Loucy (cell line): ENCODE measurements around the gene CPED1.
"Not testable (repeated sequence)": the region's sequence is repeated elsewhere in the genome, so short reads cannot be mapped to it uniquely, and the experiment has no call there.

Experiments used
- H2AFZ ChIP-seq: fragments of 200-600 bp; sonication (generic); 2 replicates; pipeline ENCODE4 v1.6.0; 2016; ENCODE audit warnings: antibody characterized with exemption, mild to moderate bottlenecking, low read length, moderate library complexity
- H3F3A ChIP-seq: fragments of 200-600 bp; 2 replicates; pipeline ENCODE4 v1.6.0; 2016; ENCODE audit warnings: antibody characterized with exemption, low read depth, mild to moderate bottlenecking
- H3K27me3 ChIP-seq: fragments of 200-600 bp; sonication (generic); 2 replicates; pipeline ENCODE4 v1.6.1; 2014; ENCODE audit warnings: low read length, mild to moderate bottlenecking; ENCODE audit not compliant: insufficient read depth, poor library complexity, severe bottlenecking
- H3K36me3 ChIP-seq: fragments of 200-600 bp; sonication (generic); 2 replicates; pipeline ENCODE4 v1.6.1; 2016; ENCODE audit warnings: low read length; ENCODE audit not compliant: insufficient read depth
- H3K4me1 ChIP-seq: fragments of 200-600 bp; sonication (generic); 2 replicates; pipeline ENCODE4 v1.5.1; 2014; ENCODE audit warnings: low read length, mild to moderate bottlenecking; ENCODE audit not compliant: insufficient read depth, poor library complexity, severe bottlenecking
- H3K4me2 ChIP-seq: fragments of 200-600 bp; sonication (generic); 2 replicates; pipeline ENCODE4 v1.6.0; 2014; ENCODE audit warnings: antibody characterized with exemption, low read length, low read depth, mild to moderate bottlenecking; ENCODE audit not compliant: poor library complexity, severe bottlenecking
- H3K4me3 ChIP-seq: fragments of 200-600 bp; sonication (generic); 2 replicates; pipeline ENCODE4 v1.5.1; 2014; ENCODE audit warnings: low read length, mild to moderate bottlenecking, mixed read lengths; ENCODE audit not compliant: poor library complexity, severe bottlenecking
- H3K79me2 ChIP-seq: fragments of 200-600 bp; sonication (generic); 2 replicates; pipeline ENCODE4 v1.6.1; 2014; ENCODE audit warnings: low read length; ENCODE audit not compliant: insufficient read depth
- H3K9ac ChIP-seq: fragments of 200-600 bp; sonication (generic); 2 replicates; pipeline ENCODE4 v1.6.0; 2014; ENCODE audit warnings: mild to moderate bottlenecking, low read depth, low read length, moderate library complexity; ENCODE audit not compliant: poor library complexity, severe bottlenecking
- H3K9me2 ChIP-seq: fragments of 200-600 bp; sonication (generic); replicated peaks from 2 replicates; pipeline ENCODE4 v1.6.1; 2016; ENCODE audit warnings: low read depth, low read length, mixed read lengths
- H3K9me3 ChIP-seq: fragments of 200-600 bp; sonication (generic); 2 replicates; pipeline ENCODE4 v1.6.1; 2014; ENCODE audit warnings: mild to moderate bottlenecking, antibody characterized with exemption, low read length, low read depth; ENCODE audit not compliant: insufficient read depth
- H4K20me1 ChIP-seq: fragments of 200-600 bp; sonication (generic); 2 replicates; pipeline ENCODE4 v1.6.0; 2014; ENCODE audit warnings: antibody characterized with exemption, low read length, mild to moderate bottlenecking; ENCODE audit not compliant: insufficient read depth, poor library complexity, severe bottlenecking
- CTCF ChIP-seq: fragments of 200-600 bp; sonication (generic); conservative IDR thresholded peaks from 2 replicates; pipeline ENCODE4 v1.5.1; 2014; ENCODE audit warnings: mild to moderate bottlenecking, antibody characterized with exemption, low read length
- EZH2phosphoT487 ChIP-seq: fragments of 200-600 bp; IDR thresholded peaks from 2 replicates; pipeline ENCODE4 v1.6.1; 2018; ENCODE audit warnings: antibody characterized with exemption, mild to moderate bottlenecking, moderate library complexity, borderline replicate concordance

CPED1 gene

GRCh38 chr7:121182281-121182680 lies 193.8 kb downstream of the CPED1 start:
- TF ChIP-seq CTCF (no peak), EZH2phosphoT487 (no peak)
- H3K79me2 ChIP-seq = no peaks in the 10 kb centered on the region
- H3K9me3 ChIP-seq = no peaks in the 10 kb centered on the region
- no peaks in the 10 kb centered on the region for H3K9me2 ChIP-seq
- no peak overlapping the region for H3K4me3 ChIP-seq
- no peaks in the 10 kb centered on the region for H4K20me1 ChIP-seq
- no peaks in the 10 kb centered on the region for H3K4me1 ChIP-seq
- H3F3A ChIP-seq = no peaks in the 10 kb centered on the region
- H2AFZ ChIP-seq = no peak overlapping the region
- no peak overlapping the region for H3K4me2 ChIP-seq
- no peak overlapping the region for H3K9ac ChIP-seq
- H3K27me3 ChIP-seq = no peaks in the 10 kb centered on the region
- no peaks in the 10 kb centered on the region for H3K36me3 ChIP-seq

- Histone ChIP-seq H2AFZ (no peak overlapping the region), H3F3A (no peaks in the 10 kb centered on the region), H3K4me3 (no peak overlapping the region), H3K9me3 (no peaks in the 10 kb centered on the region), H3K27me3 (no peaks in the 10 kb centered on the region), H3K36me3 (no peaks in the 10 kb centered on the region), H3K9me2 (no peaks in the 10 kb centered on the region), H3K79me2 (no peaks in the 10 kb centered on the region), H3K9ac (no peak overlapping the region), H3K4me2 (no peak overlapping the region), H4K20me1 (no peaks in the 10 kb centered on the region), H3K4me1 (no peaks in the 10 kb centered on the region)
- no peak for TF ChIP-seq CTCF
- no peak for TF ChIP-seq EZH2phosphoT487
These were observed 194.4 kb downstream of the CPED1 start for GRCh38 chr7:121182902-121183301.

DNA sequence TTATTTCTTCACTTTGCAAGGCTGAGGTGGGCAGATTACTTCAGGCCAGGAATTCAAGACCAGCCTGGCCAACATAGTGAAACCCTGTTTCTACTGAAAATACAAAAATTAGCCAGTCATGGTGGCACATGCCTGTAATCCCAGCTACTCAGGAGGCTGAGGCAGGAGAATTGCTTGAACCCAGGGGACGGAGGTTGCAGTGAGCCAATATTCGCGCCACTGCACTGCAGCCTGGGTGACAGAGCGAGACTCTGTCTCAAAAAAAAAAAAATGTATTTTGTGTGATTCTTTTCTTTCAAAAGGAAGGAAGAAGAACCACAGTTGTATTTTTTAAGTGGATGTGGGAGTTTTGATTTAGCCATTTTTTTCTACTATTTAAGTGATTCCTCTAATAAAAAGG lies 195.4 kb downstream of the CPED1 start:
- H4K20me1 ChIP-seq, H3K79me2 ChIP-seq, H3K9ac ChIP-seq, H3K4me2 ChIP-seq, H3F3A ChIP-seq, H3K27me3 ChIP-seq, H3K9me2 ChIP-seq, H3K9me3 ChIP-seq, H3K36me3 ChIP-seq, H3K4me3 ChIP-seq, H3K4me1 ChIP-seq, H2AFZ ChIP-seq: not testable (repeated sequence)

- H3K27me3 ChIP-seq = no peaks in the 10 kb centered on the region
- no peaks in the 10 kb centered on the region for H3K9me3 ChIP-seq
- H3K4me3 ChIP-seq = no peak overlapping the region
- H3K9ac ChIP-seq = no peak overlapping the region
- H3F3A ChIP-seq = no peaks in the 10 kb centered on the region
- no peaks in the 10 kb centered on the region for H3K79me2 ChIP-seq
- H2AFZ ChIP-seq = no peak overlapping the region
- H3K9me2 ChIP-seq = no peaks in the 10 kb centered on the region
- H3K4me1 ChIP-seq = no peaks in the 10 kb centered on the region
- no peaks in the 10 kb centered on the region for H3K36me3 ChIP-seq
- H3K4me2 ChIP-seq = no peak overlapping the region
- H4K20me1 ChIP-seq = no peaks in the 10 kb centered on the region
- TF ChIP-seq EZH2phosphoT487 = no peak
- TF ChIP-seq CTCF = no peak
These were observed 198.2 kb downstream of the CPED1 start for GRCh38 chr7:121186746-121187145.
